HEK293T (cell line): ENCODE data around the gene OXCT2.
A peak's percentile ranks its signal among the peaks of the same experiment; 100 is the strongest.

Experiments used
- CTCF ChIA-PET: fragments of 350-600 bp; formaldehyde crosslinking; extraction: SDS; loops from one replicate; lab custom pipeline; 2021; ENCODE audit warnings: antibody characterized with exemption, inconsistent platforms; lab: Yijun Ruan, JAX
- POLR2A ChIA-PET: fragments of 350-600 bp; formaldehyde crosslinking; extraction: SDS; loops from one replicate; lab custom pipeline; 2020; ENCODE audit warnings: antibody characterized with exemption, inconsistent platforms; lab: Yijun Ruan, JAX
- DNase-seq: peaks from one replicate; pipeline ENCODE4 v3.0.0; 2012; ENCODE audit warnings: mixed read lengths; ENCODE audit errors: extremely low spot score
- ARNT ChIP-seq: fragments of 450-650 bp; IDR thresholded peaks from 2 replicates; pipeline ENCODE4 v1.6.1; 2017; ENCODE audit warnings: mild to moderate bottlenecking
- BHLHE40 ChIP-seq: fragments of 450-650 bp; IDR thresholded peaks from 2 replicates; pipeline ENCODE4 v1.6.1; 2016; ENCODE audit warnings: mild to moderate bottlenecking, moderate library complexity, borderline replicate concordance
- CTBP1 ChIP-seq: fragments of 450-650 bp; IDR thresholded peaks from 2 replicates; pipeline ENCODE4 v1.6.1; 2016; ENCODE audit warnings: borderline replicate concordance
- ELF4 ChIP-seq: fragments of 450-650 bp; IDR thresholded peaks from 2 replicates; pipeline ENCODE4 v1.6.1; 2017; ENCODE audit warnings: antibody characterized with exemption
- FOXA1 ChIP-seq: fragments of 450-650 bp; IDR thresholded peaks from 2 replicates; pipeline ENCODE4 v1.6.1; 2016; ENCODE audit warnings: mild to moderate bottlenecking
- FOXK2 ChIP-seq: fragments of 450-650 bp; IDR thresholded peaks from 2 replicates; pipeline ENCODE4 v1.6.1; 2016; ENCODE audit warnings: mild to moderate bottlenecking
- FOXM1 ChIP-seq: fragments of 450-650 bp; IDR thresholded peaks from 2 replicates; pipeline ENCODE4 v1.6.1; 2017; ENCODE audit warnings: mild to moderate bottlenecking, borderline replicate concordance
- HDGF ChIP-seq: fragments of 450-650 bp; IDR thresholded peaks from 2 replicates; pipeline ENCODE4 v1.6.1; 2017; ENCODE audit warnings: antibody characterized with exemption, borderline replicate concordance
- L3MBTL2 ChIP-seq: fragments of 450-650 bp; conservative IDR thresholded peaks from 2 replicates; pipeline ENCODE4 v1.6.1; 2016; ENCODE audit warnings: mild to moderate bottlenecking
- LEF1 ChIP-seq: fragments of 450-650 bp; IDR thresholded peaks from 2 replicates; pipeline ENCODE4 v1.6.1; 2017; ENCODE audit warnings: mild to moderate bottlenecking, borderline replicate concordance
- NFRKB ChIP-seq: fragments of 450-650 bp; IDR thresholded peaks from 2 replicates; pipeline ENCODE4 v1.6.1; 2016; ENCODE audit warnings: mild to moderate bottlenecking, moderate library complexity
- PKNOX1 ChIP-seq: fragments of 450-650 bp; IDR thresholded peaks from 2 replicates; pipeline ENCODE4 v1.6.1; 2016
- SP1 ChIP-seq: fragments of 450-650 bp; IDR thresholded peaks from 2 replicates; pipeline ENCODE4 v1.6.1; 2017
- SUZ12 ChIP-seq: fragments of 450-650 bp; IDR thresholded peaks from 2 replicates; pipeline ENCODE4 v1.6.1; 2016; ENCODE audit warnings: mild to moderate bottlenecking
- TARDBP ChIP-seq: fragments of 450-650 bp; IDR thresholded peaks from 2 replicates; pipeline ENCODE4 v1.6.1; 2016
- ZNF384 ChIP-seq: fragments of 450-650 bp; IDR thresholded peaks from 2 replicates; pipeline ENCODE4 v1.6.1; 2016

The OXCT2 gene

DNA sequence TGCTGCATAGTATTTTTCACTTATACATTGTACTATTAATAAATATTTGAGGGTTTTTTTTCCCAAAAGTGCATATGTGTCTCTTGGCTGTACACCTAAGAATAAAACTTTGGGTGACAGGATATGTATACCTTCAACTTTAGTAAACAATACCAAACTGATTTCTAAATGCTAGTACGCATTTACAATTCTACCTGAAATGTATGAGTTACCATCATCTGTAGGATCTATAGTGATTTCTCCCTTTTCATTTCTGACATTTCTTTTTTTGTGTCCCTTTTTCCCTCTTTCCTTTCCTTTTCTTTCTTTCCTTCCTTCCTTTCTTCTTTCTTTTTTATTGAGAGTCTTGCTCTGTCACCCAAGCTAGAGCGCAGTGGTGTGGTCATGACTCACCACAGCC lies 34.2 kb upstream of the OXCT2 start:
- ChIA-PET CTCF (no interaction called here), POLR2A (no interaction called here)
- no peak for DNase-seq
- TF ChIP-seq ARNT: no peak
- TF ChIP-seq ZNF384: no peak
- TF ChIP-seq FOXA1: no peak
- no peak for TF ChIP-seq SP1
- TF ChIP-seq PKNOX1: no peak
- no peak for TF ChIP-seq L3MBTL2
- TF ChIP-seq FOXK2: no peak
- TF ChIP-seq BHLHE40: no peak
- TF ChIP-seq ELF4: no peak
- no peak for TF ChIP-seq NFRKB
- TF ChIP-seq HDGF: no peak

DNA sequence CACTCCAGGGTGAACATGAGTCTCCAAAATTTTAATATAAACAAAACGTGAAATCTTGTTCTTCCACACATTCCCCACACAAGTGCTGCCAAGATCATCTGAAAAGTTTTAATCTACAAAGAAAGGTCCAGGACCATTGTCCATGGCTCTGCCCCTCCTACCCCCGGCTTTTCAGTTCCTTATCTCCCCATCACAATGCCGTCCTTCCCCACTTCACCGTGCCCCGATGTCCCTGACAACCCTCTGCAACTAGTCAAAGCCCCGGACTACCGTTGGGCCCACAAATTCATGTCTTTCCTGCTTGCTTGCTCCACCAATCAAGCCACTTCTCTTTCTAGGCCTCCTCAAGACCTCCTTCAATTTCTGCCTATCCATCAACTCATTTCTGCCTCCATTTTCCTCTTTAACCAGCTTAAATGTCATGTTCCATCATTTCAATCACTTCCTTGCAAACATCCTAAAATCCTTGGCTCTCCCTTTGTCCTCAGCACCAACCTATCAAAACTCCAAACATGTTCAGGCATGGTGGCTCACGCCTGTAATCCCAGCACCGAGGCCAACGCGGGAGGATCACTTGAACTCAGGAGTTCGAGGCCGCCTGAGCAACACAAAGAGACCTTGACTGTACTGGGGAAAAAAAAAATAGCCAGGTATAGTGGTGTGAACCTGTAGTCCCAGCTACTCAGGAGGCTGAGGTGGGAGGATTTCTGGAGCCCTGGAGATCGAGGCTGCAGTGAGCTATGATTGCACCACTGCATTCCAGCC lies 31.5 kb upstream of the OXCT2 start:
- no peak for DNase-seq
- CTCF ChIA-PET: no interaction called here
- TF ChIP-seq BHLHE40 (no peak), L3MBTL2 (no peak), FOXA1 (no peak), ELF4 (no peak), FOXK2 (no peak), SUZ12 (no peak), PKNOX1 (no peak), FOXM1 (no peak), SP1 (no peak), ZNF384 (no peak), ARNT (no peak), LEF1 (no peak), CTBP1 (no peak), NFRKB (no peak), HDGF (no peak), TARDBP (no peak)
- POLR2A ChIA-PET: no interaction called here

DNA sequence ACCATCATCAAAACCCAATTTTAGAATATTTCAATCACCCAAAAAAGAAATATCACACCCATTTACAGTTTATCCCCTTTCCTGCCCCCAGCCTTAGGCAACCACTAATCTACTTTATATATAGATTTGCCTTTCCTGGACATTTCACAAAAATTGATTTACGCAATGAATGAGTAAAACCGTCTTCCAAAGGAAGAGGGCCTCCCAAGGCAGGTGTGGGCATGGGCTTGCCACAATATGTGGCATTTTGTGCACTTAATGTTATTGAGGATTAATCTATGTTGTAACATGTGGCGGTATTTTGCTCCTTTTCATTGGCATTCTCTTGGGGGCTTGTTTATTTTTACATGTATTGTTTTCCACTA lies 29.3 kb upstream of the OXCT2 start:
- no peak for DNase-seq
- TF ChIP-seq PKNOX1 (no peak), ELF4 (no peak), SUZ12 (no peak), HDGF (no peak), ZNF384 (no peak), FOXM1 (no peak), L3MBTL2 (no peak), SP1 (no peak), FOXA1 (no peak), LEF1 (no peak), NFRKB (no peak), ARNT (no peak), TARDBP (no peak), FOXK2 (no peak)
- POLR2A ChIA-PET: interaction anchor here (0.8 to 3.7 kb wide), 2 partner anchors 11 to 15 kb away, joined by 3 to 20 read pairs; partner anchors contain the start of gene BMP8B
- CTCF ChIA-PET: interaction anchor here (0.6 to 1.8 kb wide), 8 partner anchors 9 to 314 kb away, joined by 3 to 10 read pairs (median 4); partner anchors contain the start of genes BMP8B and PPIE

DNA sequence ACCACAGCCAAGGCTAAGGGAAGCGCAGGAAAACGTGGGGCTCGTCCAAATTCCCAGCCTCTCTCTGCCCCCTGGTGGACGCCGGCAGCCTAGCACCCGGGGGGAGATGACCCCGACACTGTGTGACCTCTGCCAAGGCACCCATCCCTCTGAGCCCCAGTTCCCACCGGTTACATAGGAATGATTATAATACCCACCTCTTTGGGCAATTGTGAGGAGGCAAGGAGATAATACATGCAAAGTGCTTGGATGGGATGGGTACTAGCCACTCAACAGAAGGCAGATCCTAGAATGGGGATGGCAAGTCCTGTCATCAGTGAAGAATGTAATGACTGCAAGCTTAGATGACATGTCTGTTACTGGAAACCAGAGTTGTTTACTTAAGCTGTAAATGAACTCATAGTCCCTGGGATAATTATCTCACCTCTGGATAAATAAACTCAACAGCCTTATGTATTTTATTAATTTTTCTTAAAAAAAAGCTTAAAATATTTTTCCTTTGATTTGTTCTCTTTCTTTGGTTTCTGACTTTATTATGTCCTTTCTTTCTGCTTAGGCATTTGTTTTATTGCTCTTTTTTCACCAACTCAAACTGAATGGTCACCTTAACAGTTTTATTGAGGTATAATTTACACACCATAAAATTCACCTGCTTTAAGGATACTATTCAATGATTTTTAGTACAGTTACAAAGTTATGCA lies 28.8 kb upstream of the OXCT2 start:
- no peak for TF ChIP-seq ELF4
- no peak for TF ChIP-seq FOXA1
- TF ChIP-seq NFRKB: no peak
- no peak for TF ChIP-seq HDGF
- no peak for TF ChIP-seq FOXM1
- TF ChIP-seq LEF1: no peak
- no peak for TF ChIP-seq FOXK2
- TF ChIP-seq CTBP1: no peak; the same call in 1 of the 2 replicates
- ChIA-PET POLR2A (interaction anchor here (0.8 to 3.7 kb wide), 2 partner anchors 11 to 16 kb away, joined by 3 to 20 read pairs; partner anchors contain the start of gene BMP8B), CTCF (interaction anchor here (0.6 to 1.8 kb wide), 11 partner anchors 9 to 358 kb away, joined by 3 to 10 read pairs (median 3); partner anchors contain the start of genes BMP8B and PPIE)
- DNase-seq: peak; percentile 80

DNA sequence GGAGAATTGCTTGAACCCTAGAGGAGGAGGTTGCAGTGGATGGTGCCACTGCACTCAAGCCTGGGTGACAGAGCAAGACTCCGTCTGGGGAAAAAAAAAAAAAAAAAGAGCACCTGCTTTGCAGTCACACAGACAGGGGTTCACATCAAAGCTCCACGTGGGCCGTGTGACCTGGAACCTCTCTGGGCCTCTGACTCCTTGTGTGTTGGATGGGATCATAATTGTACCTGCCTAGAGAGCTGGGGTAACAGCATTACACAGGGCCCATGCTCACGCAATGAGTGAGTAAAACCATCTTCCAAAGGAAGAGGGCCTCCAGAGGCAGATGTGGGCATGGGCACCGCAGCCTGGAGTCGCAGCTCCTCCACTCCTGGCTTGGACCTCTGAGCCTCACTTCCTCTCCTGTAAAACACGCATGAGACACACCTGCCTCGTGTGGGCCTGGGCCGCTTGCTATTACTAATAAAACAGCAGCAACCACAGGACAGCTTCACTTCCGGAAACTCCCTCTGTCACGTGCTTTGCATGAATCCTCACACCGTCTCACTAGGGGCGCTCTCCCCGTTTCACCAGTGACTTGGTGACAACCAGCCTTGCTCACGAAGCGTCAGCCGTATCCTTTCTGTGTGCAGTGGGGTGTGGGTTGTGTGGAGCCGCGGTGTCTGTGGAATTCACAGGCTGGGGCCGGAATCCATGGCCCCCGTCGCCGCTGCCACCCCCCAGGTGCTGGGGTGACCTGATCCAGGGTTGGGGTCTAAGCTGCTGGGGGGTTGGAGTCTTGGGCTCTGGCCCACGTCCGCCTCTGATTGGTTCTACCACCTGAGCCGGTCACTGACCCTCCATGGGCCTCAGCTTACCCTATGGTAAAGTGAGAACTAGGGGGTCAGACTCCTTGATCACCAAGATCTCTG lies 28.0 kb upstream of the OXCT2 start:
- POLR2A ChIA-PET: interaction anchor here (1.5 to 3.7 kb wide), 2 partner anchors 10 to 60 kb away, joined by 8 to 20 read pairs; partner anchors contain the start of genes BMP8B and PPIE
- TF ChIP-seq ELF4 (peak; percentile 68), L3MBTL2 (peak; percentile 81)
- CTCF ChIA-PET: interaction anchor here (0.6 to 1.8 kb wide), 13 partner anchors 10 to 357 kb away, joined by 3 to 10 read pairs (median 3); partner anchors contain the start of gene BMP8B
- peak; percentile 63 for DNase-seq
